ENCODE data around the gene FGF9.

The FGF9 gene

GRCh38 chr13:21676611-21677021, 5.7 kb downstream of the FGF9 start:
- Histone ChIP-seq H3K4me3 (ENCODE audit: low read depth in 1 of 2, low read length in 2 of 2) (no peak overlapping the region), H3K9me3 (ENCODE audit: low read length) (no peaks in the 10 kb centered on the region), H3K27ac (ENCODE audit: low read depth, low read length) (no peak overlapping the region), H3K9ac (ENCODE audit: low read length) (no peak overlapping the region), H3K36me3 (ENCODE audit: insufficient read depth, low read length) (no peaks in the 10 kb centered on the region), H3K4me1 (ENCODE audit: insufficient read depth, low read length) (peaks cover 22% of the 10 kb centered on the region), H3K27me3 (ENCODE audit: control insufficient read depth in 1 of 2, insufficient read depth in 2 of 2, low read length in 2 of 2) (peaks cover 34 to 50% of the 10 kb centered on the region in 2 donors)

DNA sequence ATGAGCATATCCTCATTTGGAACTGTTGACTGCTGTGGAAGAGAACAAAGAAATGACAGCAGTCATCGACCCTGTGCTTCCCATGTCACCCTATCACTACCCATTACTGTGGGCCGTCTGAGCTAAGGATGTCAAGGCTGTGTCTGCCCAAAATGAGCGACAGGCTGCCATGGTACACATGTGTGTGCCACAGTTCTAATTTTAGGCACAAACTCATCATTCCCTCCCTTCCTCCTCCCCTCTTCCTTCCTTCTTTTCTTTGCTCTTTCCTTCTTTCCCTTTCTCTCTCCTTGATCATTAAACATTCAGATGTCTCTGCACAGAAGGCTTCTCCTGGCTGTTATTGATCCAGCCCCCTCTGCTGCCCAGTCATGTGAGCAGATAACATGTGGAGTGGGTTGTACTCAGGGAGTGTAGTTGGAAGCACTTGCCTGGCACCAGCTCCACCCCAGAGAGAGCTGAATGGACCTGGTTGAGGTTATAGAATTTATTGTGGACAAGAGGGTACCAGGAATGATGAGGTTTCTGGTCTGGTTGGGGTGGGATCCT, 6.3 kb downstream of the FGF9 start:
- H3K4me3 ChIP-seq (ENCODE audit: low read depth in 1 of 2, low read length in 2 of 2): no peak overlapping the region
- H3K4me1 ChIP-seq (ENCODE audit: insufficient read depth, low read length): peaks cover 17% of the 10 kb centered on the region
- H3K9ac ChIP-seq (ENCODE audit: low read length): no peak overlapping the region
- no peak overlapping the region for H3K27ac ChIP-seq (ENCODE audit: low read depth, low read length)
- H3K9me3 ChIP-seq (ENCODE audit: low read length): no peaks in the 10 kb centered on the region
- H3K27me3 ChIP-seq (ENCODE audit: control insufficient read depth in 1 of 2, insufficient read depth in 2 of 2, low read length in 2 of 2): peaks cover 31 to 44% of the 10 kb centered on the region in 2 donors
- H3K36me3 ChIP-seq (ENCODE audit: insufficient read depth, low read length): no peaks in the 10 kb centered on the region

- H3K9ac ChIP-seq (ENCODE audit: low read length): no peak overlapping the region
- no peaks in the 10 kb centered on the region for H3K9me3 ChIP-seq (ENCODE audit: low read length)
- no peak overlapping the region for H3K4me3 ChIP-seq (ENCODE audit: low read depth in 1 of 2, low read length in 2 of 2)
- H3K36me3 ChIP-seq (ENCODE audit: insufficient read depth, low read length): no peaks in the 10 kb centered on the region
- no peaks in the 10 kb centered on the region for H3K27me3 ChIP-seq (ENCODE audit: control insufficient read depth in 1 of 2, insufficient read depth in 2 of 2, low read length in 2 of 2)
- H3K27ac ChIP-seq (ENCODE audit: low read depth, low read length): no peak overlapping the region
- no peaks in the 10 kb centered on the region for H3K4me1 ChIP-seq (ENCODE audit: insufficient read depth, low read length)
Observed at GRCh38 chr13:21683034-21683733, 12.3 kb downstream of the FGF9 start.

- Histone ChIP-seq H3K27me3 (ENCODE audit: control insufficient read depth in 1 of 2, insufficient read depth in 2 of 2, low read length in 2 of 2) (no peaks in the 10 kb centered on the region), H3K4me1 (ENCODE audit: insufficient read depth, low read length) (no peaks in the 10 kb centered on the region), H3K9ac (ENCODE audit: low read length) (no peak overlapping the region), H3K36me3 (ENCODE audit: insufficient read depth, low read length) (no peaks in the 10 kb centered on the region), H3K27ac (ENCODE audit: low read depth, low read length) (no peak overlapping the region), H3K4me3 (ENCODE audit: low read depth in 1 of 2, low read length in 2 of 2) (no peak overlapping the region), H3K9me3 (ENCODE audit: low read length) (no peaks in the 10 kb centered on the region)
Observed at GRCh38 chr13:21684576-21684975, 13.7 kb downstream of the FGF9 start.

GRCh38 chr13:21685485-21686064, 14.7 kb downstream of the FGF9 start:
- no peaks in the 10 kb centered on the region for H3K27me3 ChIP-seq (ENCODE audit: control insufficient read depth in 1 of 2, insufficient read depth in 2 of 2, low read length in 2 of 2)
- no peak overlapping the region for H3K9ac ChIP-seq (ENCODE audit: low read length)
- no peaks in the 10 kb centered on the region for H3K4me1 ChIP-seq (ENCODE audit: insufficient read depth, low read length)
- H3K36me3 ChIP-seq (ENCODE audit: insufficient read depth, low read length): no peaks in the 10 kb centered on the region
- H3K9me3 ChIP-seq (ENCODE audit: low read length): no peaks in the 10 kb centered on the region
- no peak overlapping the region for H3K4me3 ChIP-seq (ENCODE audit: low read depth in 1 of 2, low read length in 2 of 2)
- no peak overlapping the region for H3K27ac ChIP-seq (ENCODE audit: low read depth, low read length)

DNA sequence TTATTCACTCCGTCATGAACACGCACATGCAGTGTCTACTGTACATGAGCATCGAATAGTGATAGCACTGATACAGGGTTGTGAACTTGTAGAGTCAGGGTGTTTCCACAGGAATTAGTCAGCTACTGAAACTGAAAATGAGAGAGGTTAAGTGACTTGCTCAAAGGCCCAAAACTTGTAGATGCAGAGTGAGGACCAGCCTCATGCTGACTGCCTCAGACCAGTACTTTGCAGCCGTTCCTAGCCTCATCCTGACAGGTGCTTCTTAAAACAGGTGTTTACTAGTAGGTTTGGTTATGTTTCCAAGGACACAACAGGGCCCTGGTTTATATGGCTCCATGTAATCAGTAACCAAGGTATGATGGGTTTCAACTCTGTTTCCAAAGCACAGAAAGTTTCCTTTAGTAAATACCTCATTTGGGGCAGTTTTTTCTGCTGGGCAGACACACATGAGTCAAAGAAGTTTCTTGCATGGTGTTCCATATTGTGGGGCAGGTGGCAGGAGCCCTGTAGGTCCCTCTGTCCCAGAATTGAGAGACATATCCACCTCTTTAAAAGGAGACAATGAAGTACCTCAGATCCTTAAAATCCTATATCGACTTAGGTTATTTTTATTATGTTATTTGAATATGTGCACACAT, 16.0 kb downstream of the FGF9 start:
- no peak overlapping the region for H3K9ac ChIP-seq (ENCODE audit: low read length)
- no peaks in the 10 kb centered on the region for H3K27me3 ChIP-seq (ENCODE audit: control insufficient read depth in 1 of 2, insufficient read depth in 2 of 2, low read length in 2 of 2)
- H3K27ac ChIP-seq (ENCODE audit: low read depth, low read length): no peak overlapping the region
- no peaks in the 10 kb centered on the region for H3K4me1 ChIP-seq (ENCODE audit: insufficient read depth, low read length)
- no peak overlapping the region for H3K4me3 ChIP-seq (ENCODE audit: low read depth in 1 of 2, low read length in 2 of 2)
- no peaks in the 10 kb centered on the region for H3K9me3 ChIP-seq (ENCODE audit: low read length)
- H3K36me3 ChIP-seq (ENCODE audit: insufficient read depth, low read length): no peaks in the 10 kb centered on the region

DNA sequence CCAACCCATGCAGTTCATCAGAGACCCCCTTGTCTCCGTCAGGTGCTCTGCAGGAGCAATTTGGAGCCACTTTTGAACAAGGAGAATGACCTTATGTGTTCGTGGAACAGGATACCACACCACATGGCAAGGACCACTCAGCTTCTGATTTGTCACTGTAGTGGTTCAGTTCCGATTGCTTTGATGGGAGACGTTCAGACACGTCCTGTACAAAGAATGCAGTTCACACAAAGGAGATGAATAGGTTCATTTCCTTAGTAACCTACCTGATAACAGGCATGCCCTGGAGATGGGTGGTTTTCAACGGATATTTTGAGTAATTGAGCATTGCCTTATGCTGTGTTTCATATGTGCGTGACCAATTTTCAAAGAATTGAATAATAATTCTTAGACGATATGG, 17.2 kb downstream of the FGF9 start:
- no peak overlapping the region for H3K27ac ChIP-seq (ENCODE audit: low read depth, low read length)

GRCh38 chr13:21689097-21689496, 18.2 kb downstream of the FGF9 start:
- Histone ChIP-seq H3K9ac (ENCODE audit: low read length) (no peak overlapping the region), H3K4me3 (ENCODE audit: low read depth in 1 of 2, low read length in 2 of 2) (no peak overlapping the region), H3K27me3 (ENCODE audit: control insufficient read depth in 1 of 2, insufficient read depth in 2 of 2, low read length in 2 of 2) (no peaks in the 10 kb centered on the region), H3K9me3 (ENCODE audit: low read length) (no peaks in the 10 kb centered on the region), H3K27ac (ENCODE audit: low read depth, low read length) (no peak overlapping the region), H3K36me3 (ENCODE audit: insufficient read depth, low read length) (no peaks in the 10 kb centered on the region), H3K4me1 (ENCODE audit: insufficient read depth, low read length) (no peaks in the 10 kb centered on the region)

More for the DNA sequence above, 17.2 kb downstream of the FGF9 start:
- no peaks in the 10 kb centered on the region for H3K4me1 ChIP-seq (ENCODE audit: insufficient read depth, low read length)
- no peaks in the 10 kb centered on the region for H3K36me3 ChIP-seq (ENCODE audit: insufficient read depth, low read length)
- no peaks in the 10 kb centered on the region for H3K9me3 ChIP-seq (ENCODE audit: low read length)
- no peak overlapping the region for H3K9ac ChIP-seq (ENCODE audit: low read length)
- no peaks in the 10 kb centered on the region for H3K27me3 ChIP-seq (ENCODE audit: control insufficient read depth in 1 of 2, insufficient read depth in 2 of 2, low read length in 2 of 2)
- no peak overlapping the region for H3K4me3 ChIP-seq (ENCODE audit: low read depth in 1 of 2, low read length in 2 of 2)

GRCh38 chr13:21690955-21691354, 20.1 kb downstream of the FGF9 start:
- Histone ChIP-seq H3K4me1 (ENCODE audit: insufficient read depth, low read length) (no peaks in the 10 kb centered on the region), H3K9ac (ENCODE audit: low read length) (no peak overlapping the region), H3K27me3 (ENCODE audit: control insufficient read depth in 1 of 2, insufficient read depth in 2 of 2, low read length in 2 of 2) (no peaks in the 10 kb centered on the region), H3K27ac (ENCODE audit: low read depth, low read length) (no peak overlapping the region), H3K4me3 (ENCODE audit: low read depth in 1 of 2, low read length in 2 of 2) (no peak overlapping the region), H3K9me3 (ENCODE audit: low read length) (no peaks in the 10 kb centered on the region), H3K36me3 (ENCODE audit: insufficient read depth, low read length) (no peaks in the 10 kb centered on the region)

GRCh38 chr13:21691500-21691899, 20.6 kb downstream of the FGF9 start:
- Histone ChIP-seq H3K27me3 (ENCODE audit: control insufficient read depth in 1 of 2, insufficient read depth in 2 of 2, low read length in 2 of 2) (no peaks in the 10 kb centered on the region), H3K9ac (ENCODE audit: low read length) (no peak overlapping the region), H3K9me3 (ENCODE audit: low read length) (no peaks in the 10 kb centered on the region), H3K4me1 (ENCODE audit: insufficient read depth, low read length) (no peaks in the 10 kb centered on the region), H3K27ac (ENCODE audit: low read depth, low read length) (no peak overlapping the region), H3K36me3 (ENCODE audit: insufficient read depth, low read length) (no peaks in the 10 kb centered on the region), H3K4me3 (ENCODE audit: low read depth in 1 of 2, low read length in 2 of 2) (no peak overlapping the region)

- H3K27me3 ChIP-seq (ENCODE audit: control insufficient read depth in 1 of 2, insufficient read depth in 2 of 2, low read length in 2 of 2): no peaks in the 10 kb centered on the region
- H3K36me3 ChIP-seq (ENCODE audit: insufficient read depth, low read length): no peaks in the 10 kb centered on the region
- no peak overlapping the region for H3K27ac ChIP-seq (ENCODE audit: low read depth, low read length)
- no peak overlapping the region for H3K4me3 ChIP-seq (ENCODE audit: low read depth in 1 of 2, low read length in 2 of 2)
- H3K4me1 ChIP-seq (ENCODE audit: insufficient read depth, low read length): no peaks in the 10 kb centered on the region
- no peaks in the 10 kb centered on the region for H3K9me3 ChIP-seq (ENCODE audit: low read length)
- no peak overlapping the region for H3K9ac ChIP-seq (ENCODE audit: low read length)
Observed at GRCh38 chr13:21691928-21692327, 21.1 kb downstream of the FGF9 start.

All from muscle layer of colon (tissue), 2 donors.